ENCODE results near the gene RFX2.
"Not testable (repeated sequence)": the region's sequence is repeated elsewhere in the genome, so short reads cannot be mapped to it uniquely, and the experiment has no call there.

RFX2 gene

GRCh38 chr19:6012426-6013170 is 97.7 kb downstream of the RFX2 start:
- DNase-seq (ENCODE audit: low read depth) = no peak

- no peak for DNase-seq (ENCODE audit: low read depth)
Observed at GRCh38 chr19:6011794-6012193, 98.5 kb downstream of the RFX2 start.

- DNase-seq (ENCODE audit: low read depth) = no peak
Observed at GRCh38 chr19:6011206-6011605, 99.1 kb downstream of the RFX2 start.

- DNase-seq (ENCODE audit: low read depth) = no peak
Observed at GRCh38 chr19:6010107-6010506, 100.2 kb downstream of the RFX2 start.

GRCh38 chr19:6007866-6008265 is 102.4 kb downstream of the RFX2 start:
- no peak for DNase-seq (ENCODE audit: low read depth)

GRCh38 chr19:6006896-6007295 is 103.4 kb downstream of the RFX2 start:
- DNase-seq (ENCODE audit: low read depth) = no peak

GRCh38 chr19:6006070-6006446 is 104.2 kb downstream of the RFX2 start:
- DNase-seq (ENCODE audit: low read depth) = not testable (repeated sequence)

- no peak for DNase-seq (ENCODE audit: low read depth)
Observed at GRCh38 chr19:6005321-6006069, 104.8 kb downstream of the RFX2 start.

GRCh38 chr19:6003976-6004375 is 106.3 kb downstream of the RFX2 start:
- no peak for DNase-seq (ENCODE audit: low read depth)

- DNase-seq (ENCODE audit: low read depth) = no peak
Observed at GRCh38 chr19:6002591-6002990, 107.7 kb downstream of the RFX2 start.

- DNase-seq (ENCODE audit: low read depth) = no peak
Observed at GRCh38 chr19:6000228-6000847, 110.0 kb downstream of the RFX2 start.

GRCh38 chr19:5999693-6000092 is 110.6 kb downstream of the RFX2 start:
- DNase-seq (ENCODE audit: low read depth) = no peak

- DNase-seq (ENCODE audit: low read depth) = no peak
Observed at GRCh38 chr19:5997371-5997770, 112.9 kb downstream of the RFX2 start.

- DNase-seq (ENCODE audit: low read depth) = no peak
Observed at GRCh38 chr19:5996623-5997320, 113.5 kb downstream of the RFX2 start.

- no peak for DNase-seq (ENCODE audit: low read depth)
Observed at GRCh38 chr19:5996102-5996501, 114.2 kb downstream of the RFX2 start.

GRCh38 chr19:5995606-5996005 is 114.7 kb downstream of the RFX2 start:
- no peak for DNase-seq (ENCODE audit: low read depth)

- DNase-seq (ENCODE audit: low read depth) = no peak
Observed at GRCh38 chr19:5994405-5995165, 115.7 kb downstream of the RFX2 start.

GRCh38 chr19:5993648-5994358 is 116.5 kb downstream of the RFX2 start:
- DNase-seq (ENCODE audit: low read depth) = no peak

GRCh38 chr19:5993201-5993600 is 117.1 kb downstream of the RFX2 start:
- DNase-seq (ENCODE audit: low read depth) = no peak

GRCh38 chr19:5992756-5993155 is 117.5 kb downstream of the RFX2 start:
- no peak for DNase-seq (ENCODE audit: low read depth)

- DNase-seq (ENCODE audit: low read depth) = no peak
Observed at GRCh38 chr19:5991244-5991838, 119.0 kb downstream of the RFX2 start.

Data from GM04504 (cell line).